Pancreas (tissue), 10 donors: ENCODE results near the gene SH3BP4. TPM values are rescaled to one million over a fixed set of nuclear protein-coding genes. Genes with fewer than 3 reads are reported as not detected.

Experiments used
- ATAC-seq, 4 donors: fragments of 200-7000 bp; cut with Tn5 transposase; one replicate each; pipeline versions ENCODE4 v1.8.0 to v1.9.1; 2020; ENCODE audit warnings: mild to moderate bottlenecking in 4 of 4, moderate library complexity in 4 of 4
- DNase-seq, 6 donors: peaks; one replicate each; pipeline ENCODE4 v3.0.0-alpha.2; 2020
- FAIRE-seq: peaks from 2 replicates; lab custom pipeline; 2012; peaks lifted over from hg19 to GRCh38; lab: Jason Lieb, UNC
- H3K27ac ChIP-seq, 4 donors: fragments of 200-600 bp; sonication (generic); 1 replicate in 3 of 4; 2 replicates in 1 of 4; pipeline versions ENCODE4 v1.5.0 to v1.8.0; 2020
- H3K27me3 ChIP-seq, 4 donors: fragments of 200-600 bp; one replicate each; pipeline ENCODE4 v1.8.0; 2021
- H3K36me3 ChIP-seq, 3 donors: fragments of 200-600 bp; sonication (generic) in 1 of 3; one replicate each; pipeline versions ENCODE4 v1.5.0 to v1.8.0; 2020 to 2021
- H3K4me1 ChIP-seq, 3 donors: fragments of 200-600 bp; one replicate each; pipeline ENCODE4 v1.8.0; 2021
- H3K4me3 ChIP-seq, 4 donors: fragments of 200-600 bp; sonication (generic) in 2 of 4; one replicate each; pipeline versions ENCODE4 v1.5.0 to v1.8.0; 2020 to 2021
- H3K9me3 ChIP-seq, 4 donors: fragments of 200-600 bp; one replicate each; pipeline ENCODE4 v1.8.0; 2021
- WGBS, 2 donors: extraction: QIAGEN DNeasy Blood & Tissue Kit; methylation state at CpG; one replicate each; pipeline ENCODE4 v1.1.7; 2013; 5-methylcytosine and 5-hydroxymethylcytosine counted together
- intact Hi-C, 3 donors: fragments of 100-400 bp; cut with DNase I; formaldehyde crosslinking; loops; one replicate each; pipeline versions ENCODE4 v1.11.1 to v1.14.2; 2022
- polyA plus RNA-seq, 2 donors: library from polyadenylated mRNA; stranded (reverse); fragments of 200-250 nt; gene quantifications; one replicate each; pipeline ENCODE4 v1.2.3, GENCODE V29; 2013
- total RNA-seq, 6 donors: library from RNA; stranded (reverse); fragmentation: NEBNext Ultra II Directional in 4 of 6; extraction: Animal tissue kit (Norgen Biotek cat#: 25700) in 4 of 6; gene quantifications; one replicate each; pipeline versions ENCODE4 v1.2.1 to v1.2.4, GENCODE V29; 2021 to 2023
- TF ChIP-seq, protein P1 (sequence below), 4 donors: fragments of 200-600 bp; sonication (generic) in 3 of 4; IDR thresholded peaks; one replicate each; pipeline versions ENCODE4 v1.5.0 to v1.8.0; 2021; ENCODE audit warnings: antibody characterized with exemption in 4 of 4
- donor health status: healthy with polysubstance abuse.
- donor health status: DM: no; HTN: no; CAD: no; lungs with moderate emphysema.
- donor health status: DM: no; HTN: no; CAD: no.
- donor health status: control.
- donor health status: control.
- donor health status: Bipolar disorder and iron deficiency.
- donor health status: DM: yes; HTN: yes; CAD: no.
- donor health status: DM: no; HTN: no; CAD: no.
- donor health status: DM: no; HTN: no; CAD: no.
- donor health status: DM: yes; HTN: yes; CAD: no.

The SH3BP4 gene
- total and polyA plus RNA-seq, 8 donors: 20.5 to 99.7 (median 62.8) TPM

- no peaks in the 10 kb centered on the region for H3K27me3 ChIP-seq
- ATAC-seq: peak in 3 of 4 donors; percentile 1 to 8 (median 4)
- TF ChIP-seq, protein P1, sequence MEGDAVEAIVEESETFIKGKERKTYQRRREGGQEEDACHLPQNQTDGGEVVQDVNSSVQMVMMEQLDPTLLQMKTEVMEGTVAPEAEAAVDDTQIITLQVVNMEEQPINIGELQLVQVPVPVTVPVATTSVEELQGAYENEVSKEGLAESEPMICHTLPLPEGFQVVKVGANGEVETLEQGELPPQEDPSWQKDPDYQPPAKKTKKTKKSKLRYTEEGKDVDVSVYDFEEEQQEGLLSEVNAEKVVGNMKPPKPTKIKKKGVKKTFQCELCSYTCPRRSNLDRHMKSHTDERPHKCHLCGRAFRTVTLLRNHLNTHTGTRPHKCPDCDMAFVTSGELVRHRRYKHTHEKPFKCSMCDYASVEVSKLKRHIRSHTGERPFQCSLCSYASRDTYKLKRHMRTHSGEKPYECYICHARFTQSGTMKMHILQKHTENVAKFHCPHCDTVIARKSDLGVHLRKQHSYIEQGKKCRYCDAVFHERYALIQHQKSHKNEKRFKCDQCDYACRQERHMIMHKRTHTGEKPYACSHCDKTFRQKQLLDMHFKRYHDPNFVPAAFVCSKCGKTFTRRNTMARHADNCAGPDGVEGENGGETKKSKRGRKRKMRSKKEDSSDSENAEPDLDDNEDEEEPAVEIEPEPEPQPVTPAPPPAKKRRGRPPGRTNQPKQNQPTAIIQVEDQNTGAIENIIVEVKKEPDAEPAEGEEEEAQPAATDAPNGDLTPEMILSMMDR (IDR thresholded peaks at IDR 0.05): no peak
- 29 to 32% methylated on average over 8 of the region's 8 CpGs for WGBS, 2 donors
- intact Hi-C loops: loop anchor here in 2 of 3 donors (10.0 kb wide), 3 partner anchors 55 to 175 kb away; partner anchors contain the start of gene SH3BP4 (in 1 of the 2)
- no peak overlapping the region for H3K4me3 ChIP-seq
- H3K4me1 ChIP-seq: peaks cover 64 to 85% (median 70%) of the 10 kb centered on the region in 3 donors
- no peaks in the 10 kb centered on the region for H3K9me3 ChIP-seq
- DNase-seq: peak in 5 of 6 donors; percentile 63 to 80 (median 65)
- peaks cover 0 to 36% (median 18%) of the 10 kb centered on the region in 3 donors for H3K36me3 ChIP-seq
- FAIRE-seq: no peak
- peak overlapping the region; percentile 87 to 94 (median 88) for H3K27ac ChIP-seq
Observed at GRCh38 chr2:235049719-235050118, 97.9 kb downstream of the SH3BP4 start.

DNA sequence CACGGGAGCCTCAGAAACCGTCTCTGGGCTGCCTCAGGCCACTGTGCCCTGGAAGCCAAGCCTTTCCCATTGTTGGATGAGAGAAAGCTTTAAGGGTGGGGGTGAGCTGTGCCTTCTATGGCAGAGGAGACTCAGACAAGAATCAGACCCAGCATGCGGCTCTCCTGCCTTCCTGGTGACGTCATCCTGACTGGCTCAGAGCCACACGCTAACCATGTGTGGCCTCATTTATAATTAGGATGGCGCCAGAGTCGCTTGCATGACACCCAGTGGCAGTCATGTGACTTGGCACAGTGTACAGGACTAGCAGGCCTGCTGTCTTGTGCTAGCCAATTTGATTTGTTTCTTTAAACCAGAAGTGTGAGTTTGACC lies 99.1 kb downstream of the SH3BP4 start:
- peaks cover 0 to 47% (median 21%) of the 10 kb centered on the region in 3 donors for H3K36me3 ChIP-seq
- ATAC-seq (peak; percentile 61 to 73 (median 66)), FAIRE-seq (peak; percentile 87), DNase-seq (peak; percentile 91 to 99 (median 97))
- H3K4me3 ChIP-seq: no peak overlapping the region
- peaks cover 54 to 80% (median 69%) of the 10 kb centered on the region in 3 donors for H3K4me1 ChIP-seq
- TF ChIP-seq, protein P1 (IDR thresholded peaks at IDR 0.05): no peak
- 2 to 4% methylated on average over 7 of the region's 7 CpGs for WGBS, 2 donors
- H3K27ac ChIP-seq: peak overlapping the region; percentile 87 to 94 (median 88)
- no peaks in the 10 kb centered on the region for H3K27me3 ChIP-seq
- intact Hi-C loops: loop anchor here in 1 of 3 donors (10.0 kb wide), 1 partner anchor 176 kb away; no protein-coding TSS in a partner anchor
- H3K9me3 ChIP-seq: no peaks in the 10 kb centered on the region

DNA sequence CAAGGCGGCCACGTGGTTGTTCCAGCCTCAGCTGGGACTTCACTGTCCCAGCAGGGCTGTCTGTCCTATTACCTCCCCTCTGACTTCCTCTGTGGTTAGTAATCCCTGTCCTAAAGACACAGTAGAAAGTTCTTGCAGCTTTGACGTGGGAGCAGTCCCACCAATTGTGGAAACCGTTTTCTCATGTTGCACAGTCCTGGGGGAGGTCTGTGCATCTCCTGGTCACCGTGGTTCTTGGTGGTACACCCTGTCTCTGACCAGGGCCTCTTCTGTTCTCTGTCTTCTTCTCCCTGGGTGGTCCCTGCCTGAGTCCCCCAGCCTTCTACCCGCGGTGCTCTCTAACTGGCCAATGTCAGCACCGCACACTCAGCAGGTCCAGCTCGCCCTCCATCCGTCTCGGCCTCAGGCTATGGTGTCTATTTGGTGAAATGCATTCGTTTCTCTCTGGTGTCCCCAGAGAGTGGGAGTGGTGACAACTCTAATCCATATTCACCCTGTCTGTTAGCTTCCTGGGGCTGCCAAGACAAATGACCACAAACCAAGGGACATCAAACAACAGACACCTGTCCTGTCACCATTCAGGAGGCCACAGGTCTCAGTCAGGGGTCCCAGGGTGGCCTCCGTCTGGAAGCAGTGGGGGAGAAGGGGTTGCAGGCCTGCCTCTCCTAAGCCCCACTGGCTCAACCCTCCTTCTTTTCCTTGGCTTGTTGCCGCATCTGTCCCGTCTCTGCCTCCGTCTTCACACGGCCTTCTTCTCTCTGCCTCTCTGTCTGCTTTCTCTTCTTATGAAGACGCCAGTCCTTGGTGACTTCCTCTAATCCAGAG lies 99.8 kb downstream of the SH3BP4 start:
- H3K27ac ChIP-seq: peak overlapping the region; percentile 87 to 94 (median 88)
- no peak for FAIRE-seq
- WGBS, 2 donors: 68 to 71% methylated on average over 18 of the region's 18 CpGs

GRCh38 chr2:235052514-235053354 lies 100.9 kb downstream of the SH3BP4 start:
- intact Hi-C loops: loop anchor here in 1 of 3 donors (10.0 kb wide), 1 partner anchor 178 kb away; no protein-coding TSS in a partner anchor
- peaks cover 0 to 38% (median 21%) of the 10 kb centered on the region in 3 donors for H3K36me3 ChIP-seq
- ATAC-seq (no peak), FAIRE-seq (no peak), DNase-seq (peak in 2 of 6 donors; percentile 29 to 57)
- TF ChIP-seq, protein P1 (IDR thresholded peaks at IDR 0.05): no peak
- H3K4me1 ChIP-seq: peaks cover 38 to 62% (median 59%) of the 10 kb centered on the region in 3 donors
- H3K4me3 ChIP-seq: no peak overlapping the region
- no peaks in the 10 kb centered on the region for H3K9me3 ChIP-seq
- WGBS, 2 donors: 69 to 73% methylated on average over 25 of the region's 25 CpGs
- H3K27me3 ChIP-seq: no peaks in the 10 kb centered on the region
- peak overlapping the region in 3 of 4 donors; percentile 55 to 94 (median 87) for H3K27ac ChIP-seq

More for the DNA sequence above, 99.8 kb downstream of the SH3BP4 start:
- intact Hi-C loops: loop anchor here in 1 of 3 donors (10.0 kb wide), 1 partner anchor 177 kb away; no protein-coding TSS in a partner anchor
- Histone ChIP-seq H3K27me3 (no peaks in the 10 kb centered on the region), H3K4me3 (no peak overlapping the region), H3K9me3 (no peaks in the 10 kb centered on the region), H3K4me1 (peaks cover 49 to 73% (median 68%) of the 10 kb centered on the region in 3 donors), H3K36me3 (peaks cover 0 to 40% (median 21%) of the 10 kb centered on the region in 3 donors)
- ATAC-seq (peak in 1 of 4 donors; percentile 0), DNase-seq (peak in 2 of 6 donors; percentile 36 to 58)
- TF ChIP-seq, protein P1 (IDR thresholded peaks at IDR 0.05): no peak
